ENCODE results near the gene MT3.

DNA sequence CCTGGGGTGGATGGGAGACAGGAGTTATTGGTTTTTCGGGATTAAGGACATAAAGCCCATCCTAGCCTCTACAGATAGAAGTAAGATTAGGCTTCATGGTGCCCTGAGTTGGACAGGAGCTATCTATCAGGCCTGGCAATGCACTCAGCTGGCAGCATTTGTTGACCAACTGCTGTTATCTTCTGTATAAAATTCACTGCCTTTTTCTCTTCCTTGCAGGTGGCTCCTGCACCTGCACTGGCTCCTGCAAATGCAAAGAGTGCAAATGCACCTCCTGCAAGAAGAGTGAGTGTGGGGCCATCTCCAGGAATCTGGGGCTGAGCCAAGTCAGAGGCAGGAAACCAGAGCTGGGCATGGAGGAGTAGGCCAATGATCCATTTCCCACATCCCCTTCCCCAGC is 49.7 kb downstream of the MT3 start:
- no peak for TF ChIP-seq POLR2A (IDR thresholded peaks at IDR 0.05)
- TF ChIP-seq, protein P1, sequence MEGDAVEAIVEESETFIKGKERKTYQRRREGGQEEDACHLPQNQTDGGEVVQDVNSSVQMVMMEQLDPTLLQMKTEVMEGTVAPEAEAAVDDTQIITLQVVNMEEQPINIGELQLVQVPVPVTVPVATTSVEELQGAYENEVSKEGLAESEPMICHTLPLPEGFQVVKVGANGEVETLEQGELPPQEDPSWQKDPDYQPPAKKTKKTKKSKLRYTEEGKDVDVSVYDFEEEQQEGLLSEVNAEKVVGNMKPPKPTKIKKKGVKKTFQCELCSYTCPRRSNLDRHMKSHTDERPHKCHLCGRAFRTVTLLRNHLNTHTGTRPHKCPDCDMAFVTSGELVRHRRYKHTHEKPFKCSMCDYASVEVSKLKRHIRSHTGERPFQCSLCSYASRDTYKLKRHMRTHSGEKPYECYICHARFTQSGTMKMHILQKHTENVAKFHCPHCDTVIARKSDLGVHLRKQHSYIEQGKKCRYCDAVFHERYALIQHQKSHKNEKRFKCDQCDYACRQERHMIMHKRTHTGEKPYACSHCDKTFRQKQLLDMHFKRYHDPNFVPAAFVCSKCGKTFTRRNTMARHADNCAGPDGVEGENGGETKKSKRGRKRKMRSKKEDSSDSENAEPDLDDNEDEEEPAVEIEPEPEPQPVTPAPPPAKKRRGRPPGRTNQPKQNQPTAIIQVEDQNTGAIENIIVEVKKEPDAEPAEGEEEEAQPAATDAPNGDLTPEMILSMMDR (IDR thresholded peaks at IDR 0.05): no peak

Measured in lower leg skin (tissue), 3 donors.